BE2C (cell line): ENCODE measurements around the gene FOXN1.

Source experiments
- DNase-seq: peaks from one replicate; pipeline ENCODE4 v3.0.0-alpha.2; 2020
- H3K27me3 ChIP-seq: fragments of 250-450 bp; sonication (Bioruptor Pico); 2 replicates; pipeline ENCODE4 v1.5.1; 2020; ENCODE audit warnings: mild to moderate bottlenecking
- H3K36me3 ChIP-seq: fragments of 250-450 bp; sonication (Bioruptor Pico); 2 replicates; pipeline ENCODE4 v1.5.1; 2020; ENCODE audit warnings: mild to moderate bottlenecking
- H3K4me1 ChIP-seq: fragments of 250-450 bp; sonication (Bioruptor Pico); 2 replicates; pipeline ENCODE4 v1.5.1; 2020
- H3K4me3 ChIP-seq: 2 replicates; pipeline ENCODE4 v1.5.1; 2011; ENCODE audit warnings: low read depth, low read length
- H3K9me3 ChIP-seq: fragments of 250-450 bp; sonication (Bioruptor Pico); 2 replicates; pipeline ENCODE4 v1.5.1; 2020
- TF ChIP-seq, protein P1 (sequence below): IDR thresholded peaks from 2 replicates; pipeline ENCODE4 v1.5.1; 2012; ENCODE audit warnings: mild to moderate bottlenecking, low read depth, low read length

The FOXN1 gene

GRCh38 chr17:28497931-28498330, 8.2 kb upstream of the FOXN1 start:
- DNase-seq = no peak
- Histone ChIP-seq H3K27me3 (no peaks in the 10 kb centered on the region), H3K4me1 (peaks cover 7% of the 10 kb centered on the region), H3K9me3 (no peaks in the 10 kb centered on the region), H3K4me3 (no peak overlapping the region), H3K36me3 (no peaks in the 10 kb centered on the region)
- TF ChIP-seq, protein P1, sequence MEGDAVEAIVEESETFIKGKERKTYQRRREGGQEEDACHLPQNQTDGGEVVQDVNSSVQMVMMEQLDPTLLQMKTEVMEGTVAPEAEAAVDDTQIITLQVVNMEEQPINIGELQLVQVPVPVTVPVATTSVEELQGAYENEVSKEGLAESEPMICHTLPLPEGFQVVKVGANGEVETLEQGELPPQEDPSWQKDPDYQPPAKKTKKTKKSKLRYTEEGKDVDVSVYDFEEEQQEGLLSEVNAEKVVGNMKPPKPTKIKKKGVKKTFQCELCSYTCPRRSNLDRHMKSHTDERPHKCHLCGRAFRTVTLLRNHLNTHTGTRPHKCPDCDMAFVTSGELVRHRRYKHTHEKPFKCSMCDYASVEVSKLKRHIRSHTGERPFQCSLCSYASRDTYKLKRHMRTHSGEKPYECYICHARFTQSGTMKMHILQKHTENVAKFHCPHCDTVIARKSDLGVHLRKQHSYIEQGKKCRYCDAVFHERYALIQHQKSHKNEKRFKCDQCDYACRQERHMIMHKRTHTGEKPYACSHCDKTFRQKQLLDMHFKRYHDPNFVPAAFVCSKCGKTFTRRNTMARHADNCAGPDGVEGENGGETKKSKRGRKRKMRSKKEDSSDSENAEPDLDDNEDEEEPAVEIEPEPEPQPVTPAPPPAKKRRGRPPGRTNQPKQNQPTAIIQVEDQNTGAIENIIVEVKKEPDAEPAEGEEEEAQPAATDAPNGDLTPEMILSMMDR = no peak

DNA sequence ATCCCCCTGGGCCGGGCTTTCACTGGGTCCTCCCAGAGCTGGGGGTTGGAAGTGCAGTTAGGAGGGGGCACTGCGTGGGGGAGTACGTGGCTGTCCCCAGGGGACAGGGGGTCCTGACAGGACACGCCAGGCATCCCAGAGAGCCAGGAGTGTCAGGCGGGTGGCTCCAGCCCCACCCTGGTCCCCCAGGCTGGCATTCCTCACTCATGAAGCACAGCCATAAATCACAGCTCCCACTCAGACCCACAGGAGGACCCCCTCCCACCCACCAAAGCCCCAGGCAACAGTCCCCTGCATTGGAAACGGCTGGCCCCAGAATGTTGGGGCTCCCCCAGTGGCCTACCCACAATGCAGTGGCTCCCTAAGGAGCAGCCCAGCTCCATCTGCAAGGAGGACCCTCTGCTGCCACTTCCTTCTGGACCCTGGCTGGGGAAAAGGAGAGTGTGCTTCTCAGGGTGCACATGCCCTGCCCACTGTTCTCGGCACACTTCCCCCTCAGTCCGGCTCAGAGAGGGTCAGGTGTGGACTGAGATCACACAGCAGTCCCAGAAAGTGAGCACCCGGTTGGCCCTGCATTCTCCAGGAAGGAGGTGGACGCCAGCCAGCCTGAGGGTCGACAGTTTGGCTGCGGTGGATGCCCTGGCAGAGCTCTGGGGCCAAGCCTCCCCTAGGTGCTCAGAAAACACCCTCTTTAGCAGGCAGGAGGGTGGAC, 7.3 kb upstream of the FOXN1 start:
- peaks cover 7% of the 10 kb centered on the region for H3K4me1 ChIP-seq

DNA sequence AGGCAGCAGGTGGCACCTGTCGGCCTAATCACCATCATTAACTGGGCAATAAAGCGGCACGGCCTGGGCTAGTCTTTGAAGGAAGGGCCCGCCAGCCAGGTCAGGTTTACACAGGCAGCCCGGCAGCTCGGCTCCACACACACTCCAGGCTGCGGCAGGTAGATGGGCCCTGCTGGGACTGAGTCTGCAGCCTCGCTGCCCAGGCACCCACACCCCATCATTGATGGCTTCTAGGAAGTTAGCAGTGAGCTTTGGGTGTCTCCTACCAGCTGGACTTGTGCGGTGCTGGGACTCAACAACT, 6.8 kb upstream of the FOXN1 start:
- H3K9me3 ChIP-seq = no peaks in the 10 kb centered on the region
- no peak for DNase-seq
- peaks cover 7% of the 10 kb centered on the region for H3K4me1 ChIP-seq
- no peaks in the 10 kb centered on the region for H3K36me3 ChIP-seq
- H3K4me3 ChIP-seq = no peak overlapping the region
- TF ChIP-seq, protein P1 = no peak
- H3K27me3 ChIP-seq = no peaks in the 10 kb centered on the region

More for the DNA sequence above, 7.3 kb upstream of the FOXN1 start:
- Histone ChIP-seq H3K27me3 (no peaks in the 10 kb centered on the region), H3K4me3 (no peak overlapping the region), H3K36me3 (no peaks in the 10 kb centered on the region), H3K9me3 (no peaks in the 10 kb centered on the region)
- no peak for DNase-seq
- TF ChIP-seq, protein P1 = no peak

DNA sequence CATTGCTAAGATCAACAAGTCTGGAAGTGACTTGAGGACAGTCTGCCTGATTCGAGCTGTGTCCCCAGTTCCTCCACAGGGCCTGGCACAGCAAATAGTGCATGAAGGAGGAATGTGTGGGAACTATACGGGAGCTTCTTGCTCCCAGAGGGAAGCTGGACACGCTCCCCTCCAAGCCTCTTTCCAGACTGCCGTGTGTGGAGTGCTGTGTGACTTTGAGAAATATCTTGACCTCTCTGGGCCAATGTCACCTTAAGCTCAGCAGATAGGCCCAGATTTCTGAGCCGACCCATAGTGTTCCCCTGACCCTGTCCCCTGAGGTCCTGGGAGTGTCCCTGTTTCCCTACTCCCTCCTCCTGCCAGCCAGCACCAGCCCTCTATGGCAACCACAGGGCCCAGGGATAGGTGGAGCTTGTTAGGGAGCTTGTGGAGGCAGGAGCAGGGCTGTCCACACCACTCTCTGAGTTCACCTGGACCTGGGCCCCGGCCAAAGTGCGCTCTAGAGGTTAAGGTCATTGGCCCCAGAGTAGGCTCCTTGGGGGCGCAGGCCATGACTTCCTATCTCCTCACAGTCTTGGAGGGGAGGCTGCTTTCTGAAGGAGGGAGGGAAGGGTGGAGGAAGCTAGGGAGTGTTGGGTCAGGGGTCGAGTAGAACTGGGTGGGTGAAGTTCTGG, 6.3 kb upstream of the FOXN1 start:
- H3K4me3 ChIP-seq = no peak overlapping the region
- no peaks in the 10 kb centered on the region for H3K27me3 ChIP-seq
- peaks cover 7% of the 10 kb centered on the region for H3K4me1 ChIP-seq
- TF ChIP-seq, protein P1 = no peak
- H3K36me3 ChIP-seq = no peaks in the 10 kb centered on the region
- no peaks in the 10 kb centered on the region for H3K9me3 ChIP-seq
- no peak for DNase-seq

DNA sequence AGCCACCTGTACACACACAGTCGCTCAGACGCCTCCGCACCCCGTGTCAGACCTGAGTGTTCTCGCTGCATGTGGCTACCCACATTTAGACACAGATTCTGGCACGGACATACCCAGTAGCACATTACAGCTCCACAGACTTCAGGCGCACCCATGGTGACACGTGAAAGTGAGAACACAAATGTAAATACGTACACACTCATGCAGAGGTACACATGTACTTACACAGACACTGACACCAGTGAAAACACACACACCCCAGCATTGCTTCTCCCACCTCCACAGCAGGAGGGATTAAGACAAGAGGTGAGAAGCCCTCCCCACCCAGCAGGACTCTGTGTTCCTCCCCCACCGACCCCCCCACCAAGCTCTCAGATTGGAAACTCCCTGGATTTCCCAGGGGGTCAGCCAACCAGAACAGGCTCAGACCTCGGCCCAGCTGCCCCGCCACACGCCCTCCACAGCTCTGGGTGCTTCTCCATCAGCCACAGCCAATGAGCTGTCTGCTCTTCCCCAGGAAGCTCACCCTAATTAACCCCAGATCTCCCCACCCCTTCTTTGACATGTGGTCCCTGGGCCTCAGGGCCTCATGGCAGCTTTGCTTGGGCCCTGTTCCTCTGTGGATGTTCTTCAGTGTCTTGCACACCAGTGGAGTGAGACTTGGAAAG, 5.3 kb upstream of the FOXN1 start:
- H3K4me1 ChIP-seq = peaks cover 7% of the 10 kb centered on the region
- H3K4me3 ChIP-seq = no peak overlapping the region
- no peaks in the 10 kb centered on the region for H3K36me3 ChIP-seq
- no peaks in the 10 kb centered on the region for H3K27me3 ChIP-seq
- TF ChIP-seq, protein P1 = no peak
- DNase-seq = peak; percentile 58
- H3K9me3 ChIP-seq = no peaks in the 10 kb centered on the region
